SK-N-SH treated with all-trans-retinoic acid at 6 μM for 48 hours (cell line): ENCODE data around the gene FFAR3.

Experiments
- ATAC-seq: fragments of 200-7000 bp; cut with Tn5 transposase; 3 replicates; pipeline ENCODE4 v1.9.1; 2020; ENCODE audit warnings: mild to moderate bottlenecking, moderate library complexity
- ARNTL ChIP-seq: fragments of 450-650 bp; formaldehyde crosslinking; IDR thresholded peaks from 2 replicates; pipeline ENCODE4 v1.5.0; 2020; ENCODE audit warnings: low read depth, mild to moderate bottlenecking, moderate library complexity, borderline replicate concordance
- BACH2 ChIP-seq: fragments of 250-450 bp; sonication (Bioruptor Pico); IDR thresholded peaks from 2 replicates; pipeline ENCODE4 v1.9.0; 2021; ENCODE audit warnings: mild to moderate bottlenecking, borderline replicate concordance
- CREB5 ChIP-seq: fragments of 250-450 bp; sonication (Bioruptor Pico); IDR thresholded peaks from 2 replicates; pipeline ENCODE4 v1.5.1; 2020; ENCODE audit warnings: low read depth, mild to moderate bottlenecking, moderate library complexity
- CSDC2 ChIP-seq: fragments of 250-450 bp; sonication (Bioruptor Pico); IDR thresholded peaks from 2 replicates; pipeline ENCODE4 v1.5.0; 2020; ENCODE audit warnings: mild to moderate bottlenecking, moderate library complexity
- CSRNP3 ChIP-seq: fragments of 250-450 bp; sonication (Bioruptor Pico); IDR thresholded peaks from 2 replicates; pipeline ENCODE4 v1.5.1; 2021; ENCODE audit warnings: mild to moderate bottlenecking, moderate library complexity
- ESRRG ChIP-seq: fragments of 250-450 bp; sonication (Bioruptor Pico); IDR thresholded peaks from 2 replicates; pipeline ENCODE4 v1.6.1; 2021; ENCODE audit warnings: mild to moderate bottlenecking
- GLIS3 ChIP-seq: fragments of 250-450 bp; sonication (Bioruptor Pico); IDR thresholded peaks from 2 replicates; pipeline ENCODE4 v1.5.0; 2020; ENCODE audit warnings: mild to moderate bottlenecking, moderate library complexity
- ISL1 ChIP-seq: fragments of 250-450 bp; sonication (Bioruptor Pico); IDR thresholded peaks from 2 replicates; pipeline ENCODE4 v2.1.2; 2022; ENCODE audit warnings: mild to moderate bottlenecking, moderate library complexity
- OSR1 ChIP-seq: fragments of 250-450 bp; sonication (Bioruptor Pico); IDR thresholded peaks from 2 replicates; pipeline ENCODE4 v1.8.0; 2022; ENCODE audit warnings: moderate library complexity, mild to moderate bottlenecking, inconsistent platforms
- PATZ1 ChIP-seq: fragments of 250-450 bp; sonication (Bioruptor Pico); IDR thresholded peaks from 2 replicates; pipeline ENCODE4 v1.8.0; 2020; ENCODE audit warnings: mild to moderate bottlenecking, moderate library complexity, borderline replicate concordance
- POU6F1 ChIP-seq: fragments of 250-450 bp; sonication (Bioruptor Pico); IDR thresholded peaks from 2 replicates; pipeline ENCODE4 v1.8.0; 2021; ENCODE audit warnings: low read depth, mild to moderate bottlenecking, moderate library complexity, borderline replicate concordance
- PPARA ChIP-seq: fragments of 250-450 bp; sonication (Bioruptor Pico); IDR thresholded peaks from 2 replicates; pipeline ENCODE4 v1.5.0; 2020; ENCODE audit warnings: mild to moderate bottlenecking, borderline replicate concordance
- RARB ChIP-seq: fragments of 250-450 bp; sonication (Bioruptor Pico); IDR thresholded peaks from 2 replicates; pipeline ENCODE4 v1.8.0; 2021; ENCODE audit warnings: mild to moderate bottlenecking, moderate library complexity
- SNAI2 ChIP-seq: fragments of 250-450 bp; sonication (Bioruptor Pico); IDR thresholded peaks from 2 replicates; pipeline ENCODE4 v1.5.0; 2020; ENCODE audit warnings: mild to moderate bottlenecking, moderate library complexity
- TCF4 ChIP-seq: fragments of 250-450 bp; sonication (Bioruptor Pico); IDR thresholded peaks from 2 replicates; pipeline ENCODE4 v1.8.0; 2021; ENCODE audit warnings: mild to moderate bottlenecking, moderate library complexity, borderline replicate concordance
- TOX ChIP-seq: fragments of 250-450 bp; sonication (Bioruptor Pico); IDR thresholded peaks from 2 replicates; pipeline ENCODE4 v1.8.0; 2021; ENCODE audit warnings: mild to moderate bottlenecking, moderate library complexity, borderline replicate concordance
- TSHZ2 ChIP-seq: fragments of 250-450 bp; sonication (Bioruptor Pico); IDR thresholded peaks from 2 replicates; pipeline ENCODE4 v1.5.0; 2020; ENCODE audit warnings: mild to moderate bottlenecking, moderate library complexity
- ZC3H10 ChIP-seq: fragments of 250-450 bp; sonication (Bioruptor Pico); IDR thresholded peaks from 2 replicates; pipeline ENCODE4 v1.5.1; 2021; ENCODE audit warnings: mild to moderate bottlenecking, moderate library complexity
- ZFP3 ChIP-seq: fragments of 250-450 bp; sonication (Bioruptor Pico); IDR thresholded peaks from 2 replicates; pipeline ENCODE4 v1.5.0; 2020; ENCODE audit warnings: mild to moderate bottlenecking, moderate library complexity
- ZFP30 ChIP-seq: fragments of 450-650 bp; formaldehyde crosslinking; IDR thresholded peaks from 2 replicates; pipeline ENCODE4 v1.5.0; 2022; ENCODE audit warnings: mild to moderate bottlenecking, moderate library complexity
- ZNF565 ChIP-seq: fragments of 450-650 bp; formaldehyde crosslinking; conservative IDR thresholded peaks from 2 replicates; pipeline ENCODE4 v1.5.0; 2020; ENCODE audit warnings: low read depth, mild to moderate bottlenecking, moderate library complexity
- ZNF70 ChIP-seq: fragments of 450-650 bp; formaldehyde crosslinking; IDR thresholded peaks from 2 replicates; pipeline ENCODE4 v1.5.0; 2020; ENCODE audit warnings: mild to moderate bottlenecking, moderate library complexity
- ZNF8 ChIP-seq: fragments of 450-650 bp; formaldehyde crosslinking; IDR thresholded peaks from 2 replicates; pipeline ENCODE4 v1.5.0; 2020; ENCODE audit warnings: mild to moderate bottlenecking, moderate library complexity

FFAR3 gene

GRCh38 chr19:35397064-35397463 lies 38.8 kb downstream of the FFAR3 start:
- TF ChIP-seq PPARA (no peak), ZNF70 (CRISPR knock-in tag) (no peak), OSR1 (CRISPR knock-in tag) (no peak), ZC3H10 (CRISPR knock-in tag) (no peak), GLIS3 (CRISPR knock-in tag) (no peak), ZNF8 (no peak), BACH2 (no peak), TSHZ2 (no peak), ARNTL (CRISPR knock-in tag) (no peak), ZNF565 (CRISPR knock-in tag) (no peak), ISL1 (CRISPR knock-in tag) (no peak), CREB5 (no peak), ESRRG (no peak), CSRNP3 (CRISPR knock-in tag) (no peak), SNAI2 (CRISPR knock-in tag) (no peak)
- no peak for ATAC-seq

- ATAC-seq: no peak
- TF ChIP-seq ZFP30 (no peak), OSR1 (CRISPR knock-in tag) (no peak), RARB (CRISPR knock-in tag) (no peak), ZC3H10 (CRISPR knock-in tag) (no peak)
Measured at GRCh38 chr19:35398570-35398969, 40.3 kb downstream of the FFAR3 start.

- TF ChIP-seq POU6F1 (no peak), SNAI2 (CRISPR knock-in tag) (no peak), GLIS3 (CRISPR knock-in tag) (no peak), PATZ1 (CRISPR knock-in tag) (no peak), ZNF70 (CRISPR knock-in tag) (no peak), CSDC2 (CRISPR knock-in tag) (no peak), ZNF8 (no peak), ZC3H10 (CRISPR knock-in tag) (no peak), TOX (no peak), ZFP30 (no peak), PPARA (no peak), RARB (CRISPR knock-in tag) (no peak), CSRNP3 (CRISPR knock-in tag) (no peak), ISL1 (CRISPR knock-in tag) (no peak), ZFP3 (CRISPR knock-in tag) (no peak), TCF4 (CRISPR knock-in tag) (no peak), BACH2 (no peak), ZNF565 (CRISPR knock-in tag) (no peak)
- no peak for ATAC-seq
Measured at GRCh38 chr19:35399231-35399630, 41.0 kb downstream of the FFAR3 start.
